ENCODE data around the gene XIRP1. TPM values are rescaled to one million over a fixed set of nuclear protein-coding genes. Genes with fewer than 3 reads are reported as not detected.

Gene XIRP1
- total and polyA plus RNA-seq, 2 of the 13 experiments (the other 11 are each of a cell fraction or from before 2014, with no cell fraction given), result not detected

DNA sequence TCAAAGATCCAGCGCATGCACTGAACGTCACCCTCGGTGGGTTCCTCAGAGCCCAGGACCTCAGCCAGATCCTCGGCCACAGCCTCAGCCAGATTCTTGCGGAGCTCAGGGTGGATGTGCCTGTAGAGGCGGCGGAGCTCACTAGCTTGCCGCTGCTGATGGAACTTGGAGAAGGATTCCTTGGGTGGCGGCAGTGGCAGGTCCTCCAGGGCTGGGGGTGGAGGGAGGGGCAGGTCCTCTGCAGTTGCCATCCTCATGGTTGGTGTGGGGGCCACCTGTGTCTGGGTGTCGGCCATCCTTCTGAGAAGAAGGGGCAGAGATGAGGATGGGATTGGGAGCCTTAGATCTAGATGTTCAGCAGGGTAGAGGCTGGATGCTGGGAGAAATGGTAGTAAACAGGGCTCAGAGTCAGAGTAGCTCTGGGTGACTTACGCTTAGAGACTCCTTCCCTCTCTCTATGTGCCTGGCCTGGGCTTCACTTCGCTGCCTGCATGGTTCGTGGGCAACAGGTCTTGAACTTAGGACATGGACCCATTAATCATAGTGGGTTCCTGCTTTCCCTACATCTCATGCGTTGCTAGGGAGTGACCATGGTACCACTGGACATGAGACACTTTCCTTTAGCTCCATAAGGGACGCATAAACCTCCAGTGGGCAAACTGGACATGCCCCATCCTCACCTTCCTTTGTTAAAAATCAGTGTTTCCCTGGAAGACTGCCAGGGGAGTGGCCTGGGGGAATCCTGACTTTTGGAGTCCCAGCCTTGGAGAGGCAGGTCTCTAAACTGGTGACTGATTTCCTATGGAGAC lies 3.0 kb downstream of the XIRP1 start (continued):
- no peak for TF ChIP-seq PAXIP1 (CRISPR knock-in tag; conservative IDR thresholded peaks at IDR 0.05)
- TF ChIP-seq TCF12 (IDR thresholded peaks at IDR 0.05), result no peak
- no peak for TF ChIP-seq TCF12 (CRISPR knock-in tag; IDR thresholded peaks at IDR 0.05)
- no peak for TF ChIP-seq SKI (IDR thresholded peaks at IDR 0.05; ENCODE audit: partially characterized antibody)
- TF ChIP-seq ZFY (CRISPR knock-in tag; IDR thresholded peaks at IDR 0.05), result no peak
- no peak for TF ChIP-seq ZSCAN29 (CRISPR knock-in tag; conservative IDR thresholded peaks at IDR 0.05)
- TF ChIP-seq SYNCRIP (IDR thresholded peaks at IDR 0.05; ENCODE audit: insufficient read depth, low read depth, low read length), result no peak
- no peak for TF ChIP-seq NPAS2 (CRISPR knock-in tag; IDR thresholded peaks at IDR 0.05; ENCODE audit: borderline replicate concordance)
- no peak for TF ChIP-seq ZNF354B (CRISPR knock-in tag; IDR thresholded peaks at IDR 0.05)
- TF ChIP-seq ZNF251 (CRISPR knock-in tag; IDR thresholded peaks at IDR 0.05), result no peak
